RWPE1 (cell line): ENCODE data around the gene MAPK13.
A peak's percentile ranks its signal among the peaks of the same experiment; 100 is the strongest.
"Not testable (repeated sequence)": the region's sequence is repeated elsewhere in the genome, so short reads cannot be mapped to it uniquely, and the experiment has no call there.

Source experiments
- CTCF ChIA-PET: fragments of 350-600 bp; sonication (Branson Sonifier 250); formaldehyde crosslinking; extraction: SDS; loops from one replicate; lab custom pipeline; 2021; lab: Yijun Ruan, JAX
- POLR2A ChIA-PET: fragments of 400-600 bp; formaldehyde crosslinking; extraction: SDS; loops from one replicate; lab custom pipeline; 2020; ENCODE audit warnings: antibody characterized with exemption; ENCODE audit not compliant: low non-redundant PET; lab: Yijun Ruan, JAX
- DNase-seq: peaks from one replicate; pipeline ENCODE4 v3.0.0; 2012; ENCODE audit warnings: low spot score
- H3K27ac ChIP-seq: fragments of 450-650 bp; 2 replicates; pipeline ENCODE4 v1.5.1; 2017
- CTCF ChIP-seq: fragments of 450-650 bp; conservative IDR thresholded peaks from 2 replicates; pipeline ENCODE4 v1.5.1; 2017; ENCODE audit warnings: low read depth, mild to moderate bottlenecking

The MAPK13 gene

GRCh38 chr6:36129941-36130666 lies at the start of gene MAPK13:
Gene MAPK13 (plus strand): TSS chr6:36130513. CDS start chr6:36130583, 70 bp downstream.
- ChIA-PET CTCF (no interaction called here), POLR2A (no interaction called here)
- TF ChIP-seq CTCF, result no peak
- peak; percentile 66 for DNase-seq
- no peak within 1 kb of the TSS for H3K27ac ChIP-seq

- DNase-seq, result no peak
- CTCF ChIA-PET, result interaction anchor here (0.6 kb wide), 2 partner anchors 43 to 55 kb away, joined by 3 to 4 read pairs; partner anchors contain the start of gene MAPK14
- H3K27ac ChIP-seq, result no peak overlapping the region
- TF ChIP-seq CTCF, result no peak
- POLR2A ChIA-PET, result no interaction called here
Observed at GRCh38 chr6:36082318-36082717, 48.0 kb upstream of the MAPK13 start.

- TF ChIP-seq CTCF, result no peak
- CTCF ChIA-PET, result no interaction called here
Observed at GRCh38 chr6:36083446-36083845, 46.9 kb upstream of the MAPK13 start.

GRCh38 chr6:36088204-36088603 lies 42.1 kb upstream of the MAPK13 start:
- POLR2A ChIA-PET, H3K27ac ChIP-seq, CTCF ChIA-PET, DNase-seq: not testable (repeated sequence)

More at GRCh38 chr6:36083446-36083845, 46.9 kb upstream of the MAPK13 start:
- no peak for DNase-seq
- POLR2A ChIA-PET, result no interaction called here
- no peak overlapping the region for H3K27ac ChIP-seq

- ChIA-PET POLR2A (no interaction called here), CTCF (no interaction called here)
- H3K27ac ChIP-seq, result no peak overlapping the region
- no peak for TF ChIP-seq CTCF
- DNase-seq, result no peak
Observed at GRCh38 chr6:36089048-36089447, 41.3 kb upstream of the MAPK13 start.

GRCh38 chr6:36094238-36094637 lies 36.1 kb upstream of the MAPK13 start:
- no peak overlapping the region for H3K27ac ChIP-seq

More at GRCh38 chr6:36094238-36094637, 36.1 kb upstream of the MAPK13 start:
- CTCF ChIA-PET, result interaction anchor here (0.6 to 3.6 kb wide), 10 partner anchors 10 to 149 kb away, joined by 3 to 20 read pairs (median 4); partner anchors contain the start of gene MAPK14
- POLR2A ChIA-PET, result no interaction called here
- no peak for TF ChIP-seq CTCF
- DNase-seq, result no peak
